NCI-H1105 treated with DMSO at 0.1 percent for 48 hours (cell line): Measurements from ENCODE around the gene OPCML.

Experiments used
- DNase-seq: peaks from one replicate; lab custom pipeline; 2025; lab: John Stamatoyannopoulos, UW

Gene OPCML

DNA sequence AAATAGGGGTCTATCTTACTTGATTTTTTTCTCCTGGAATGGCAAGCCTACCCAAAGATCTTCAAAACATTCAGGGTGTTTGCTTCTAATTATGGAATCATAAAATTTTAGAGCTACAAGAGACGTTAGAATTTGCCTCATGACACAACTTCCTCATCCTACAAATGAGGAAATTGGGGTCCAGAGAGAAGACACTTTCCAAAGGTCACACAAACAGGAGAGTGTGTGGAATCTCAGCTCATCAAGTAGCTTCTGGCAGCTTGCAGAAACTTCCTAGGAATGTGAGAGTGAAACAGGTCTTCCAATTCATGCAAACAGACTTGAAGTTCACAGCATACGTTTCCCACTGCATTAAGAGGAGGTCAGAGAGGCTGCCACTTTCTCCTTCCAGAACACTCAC lies 976.0 kb downstream of the OPCML start:
- no peak for DNase-seq

- no peak for DNase-seq
These were observed 976.7 kb downstream of the OPCML start for GRCh38 chr11:132555617-132556016.

DNA sequence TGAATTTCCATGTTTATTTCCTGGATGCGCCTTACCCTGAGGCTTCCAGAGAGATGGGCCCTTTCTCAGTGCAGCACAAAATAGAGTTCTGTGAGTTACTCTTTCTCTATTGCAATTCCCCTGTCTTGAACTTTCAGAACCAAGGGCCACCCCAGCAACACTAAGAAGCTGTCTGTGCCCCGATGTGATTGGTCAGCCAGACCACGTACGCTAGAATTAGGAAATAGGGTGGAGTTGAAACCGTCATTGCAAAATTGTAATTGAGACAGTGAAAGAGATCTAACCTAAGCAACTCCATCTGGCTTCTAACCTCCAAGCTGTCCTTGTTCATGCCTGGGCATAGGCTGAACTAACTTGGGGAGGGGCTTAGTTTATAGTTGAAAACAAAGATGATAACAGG lies 981.3 kb downstream of the OPCML start:
- DNase-seq, result no peak

GRCh38 chr11:132549561-132549960 lies 982.7 kb downstream of the OPCML start:
- DNase-seq, result no peak

DNA sequence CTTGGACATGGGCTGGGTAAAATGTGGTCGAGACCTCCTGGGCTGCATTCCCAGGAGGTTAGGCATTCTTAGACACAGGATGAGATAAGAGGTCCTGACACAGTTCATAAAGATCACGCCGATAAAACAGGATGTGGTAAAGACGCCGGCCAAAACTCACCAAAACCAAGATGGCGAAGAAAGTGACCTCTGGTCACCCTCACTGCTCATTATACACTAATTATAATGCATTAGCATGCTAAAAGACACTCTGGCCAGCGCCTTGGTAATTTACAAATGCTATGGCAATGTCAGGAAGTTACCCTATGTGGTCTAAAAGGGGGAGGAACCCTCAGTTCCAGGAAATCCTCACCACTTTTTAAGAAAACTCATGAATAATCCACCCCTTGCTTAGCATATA lies 983.3 kb downstream of the OPCML start:
- no peak for DNase-seq

GRCh38 chr11:132544007-132544406 lies 988.3 kb downstream of the OPCML start:
- DNase-seq, result no peak

DNA sequence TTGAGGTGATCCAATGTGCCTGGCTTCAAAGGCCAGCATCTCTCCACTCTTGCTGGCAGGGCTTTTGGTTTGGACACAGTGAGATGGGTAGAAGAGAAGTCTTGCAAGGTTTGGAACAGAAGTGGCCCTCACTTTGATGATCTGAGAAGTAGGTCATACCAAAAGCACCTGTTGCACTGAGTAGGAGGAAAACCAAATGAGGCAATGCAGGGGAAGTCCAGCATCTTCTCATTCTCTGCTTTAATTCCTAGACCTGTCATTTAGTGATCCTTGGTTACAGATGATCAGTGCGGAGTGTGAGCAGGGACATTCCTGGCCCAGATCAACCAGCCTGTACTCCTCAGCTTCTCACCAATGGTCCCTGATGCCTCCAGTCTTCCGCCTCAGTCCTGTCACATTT lies 990.5 kb downstream of the OPCML start:
- DNase-seq, result no peak

DNA sequence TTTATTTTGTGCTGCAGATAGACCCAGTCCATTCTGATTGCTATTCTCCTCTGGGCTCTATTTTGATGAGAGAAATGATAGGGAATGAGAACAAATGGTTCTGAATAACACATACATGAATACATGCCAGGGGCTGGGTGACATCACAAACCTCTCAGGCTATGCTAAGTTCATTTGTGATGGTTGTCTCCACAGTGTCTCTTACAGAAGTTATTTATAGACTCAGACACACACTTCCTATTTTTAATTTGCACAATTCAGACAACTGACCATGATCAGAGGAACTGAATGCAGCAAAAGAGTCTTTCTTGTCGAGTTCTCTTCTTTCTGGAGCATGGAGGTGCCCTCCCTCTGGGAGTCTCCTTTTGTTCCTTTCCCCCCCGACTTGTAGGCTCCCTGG lies 991.7 kb downstream of the OPCML start:
- DNase-seq, result no peak

DNA sequence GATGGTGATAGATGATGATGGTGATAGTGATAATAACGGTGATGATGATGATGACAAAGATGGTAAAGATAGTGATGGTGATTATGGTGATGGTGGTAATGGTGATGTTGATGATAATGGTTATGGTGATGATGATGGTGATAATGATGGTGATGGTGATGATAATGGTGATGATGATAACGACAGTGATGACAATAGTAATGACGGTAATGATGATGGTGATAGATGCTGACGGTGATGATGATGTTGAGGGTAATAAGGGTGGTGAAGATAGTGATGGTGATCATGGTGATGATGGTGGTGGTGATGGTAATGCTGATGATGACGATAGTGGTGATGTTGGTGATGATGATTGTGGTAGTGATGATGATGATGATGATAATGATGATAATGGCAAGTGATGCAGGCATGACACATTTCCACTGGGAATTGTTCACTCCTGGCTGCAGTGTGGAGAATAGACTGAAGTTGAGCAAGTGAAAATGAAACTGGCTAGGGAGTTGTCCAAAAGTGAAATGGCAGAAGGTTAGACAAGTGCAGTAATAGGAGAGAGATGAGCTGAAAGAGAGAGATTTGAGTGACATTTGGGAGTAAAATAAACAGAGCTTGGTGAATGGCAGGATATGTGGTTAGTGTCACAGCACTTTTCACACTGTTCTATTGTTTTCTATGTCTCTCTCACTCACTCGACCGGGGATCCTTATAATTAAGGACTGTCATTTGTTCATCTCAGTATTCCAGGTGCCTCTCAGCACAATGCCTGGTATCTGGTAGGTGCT lies 992.5 kb downstream of the OPCML start:
- DNase-seq, result no peak

DNA sequence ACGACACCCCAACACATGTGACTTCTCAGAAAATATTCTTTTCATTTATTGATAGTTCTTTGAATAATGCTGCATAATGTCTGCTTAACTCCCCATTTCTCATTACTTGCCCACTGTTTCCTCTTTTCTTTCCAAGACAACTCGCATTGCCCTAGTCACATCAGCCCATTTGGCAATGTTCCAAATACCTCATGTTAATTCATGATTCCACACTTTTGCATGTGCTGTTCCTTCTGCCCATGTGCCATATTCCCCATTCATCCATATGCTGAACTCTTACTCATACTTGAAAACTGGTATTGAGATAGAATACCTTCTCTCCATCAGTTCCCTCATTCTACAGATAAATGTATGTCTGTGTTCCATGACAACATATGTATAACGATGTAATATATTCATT lies 993.7 kb downstream of the OPCML start:
- no peak for DNase-seq

- DNase-seq, result peak; percentile 70
These were observed 996.5 kb downstream of the OPCML start for GRCh38 chr11:132535830-132536229.

DNA sequence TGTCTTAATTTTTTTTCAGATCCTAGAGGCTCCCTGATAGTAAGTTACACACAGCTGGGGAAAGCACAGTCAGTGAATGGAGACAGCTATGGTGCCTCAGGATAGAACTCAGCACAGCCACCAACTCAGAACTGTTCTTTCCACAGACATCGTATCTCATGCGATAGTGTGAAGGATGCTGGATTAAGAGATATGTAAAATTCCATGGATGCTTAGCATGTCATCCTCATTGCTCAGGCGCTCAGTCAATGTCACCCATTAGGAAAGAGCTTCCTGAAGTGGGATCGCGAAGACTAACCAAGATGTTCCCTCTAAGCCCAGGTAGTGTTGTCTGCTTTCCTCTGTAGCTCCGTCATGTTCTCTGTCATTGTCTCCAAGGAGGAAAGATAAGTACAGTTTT lies 1000.4 kb downstream of the OPCML start:
- DNase-seq, result no peak

DNA sequence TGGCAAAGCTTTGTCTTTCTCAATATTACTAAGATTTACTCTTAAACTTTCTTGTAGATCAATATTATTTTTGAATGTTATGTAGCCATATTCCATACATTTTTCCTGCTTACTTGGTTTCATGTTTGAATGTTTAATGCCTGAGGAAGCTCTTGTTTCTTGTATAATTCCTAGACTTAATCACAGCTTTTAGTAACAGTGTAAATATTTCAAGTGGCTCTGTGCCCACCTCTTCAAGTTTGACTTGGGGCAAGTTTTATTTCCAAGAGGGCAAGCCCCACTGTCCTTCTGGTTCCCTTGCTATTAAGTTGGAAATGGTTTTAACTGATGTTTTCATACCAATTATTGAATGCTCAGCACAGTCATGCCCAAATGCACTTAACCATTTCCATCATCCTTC lies 1004.1 kb downstream of the OPCML start:
- DNase-seq, result no peak

GRCh38 chr11:132523929-132524328 lies 1008.4 kb downstream of the OPCML start:
- DNase-seq, result no peak

DNA sequence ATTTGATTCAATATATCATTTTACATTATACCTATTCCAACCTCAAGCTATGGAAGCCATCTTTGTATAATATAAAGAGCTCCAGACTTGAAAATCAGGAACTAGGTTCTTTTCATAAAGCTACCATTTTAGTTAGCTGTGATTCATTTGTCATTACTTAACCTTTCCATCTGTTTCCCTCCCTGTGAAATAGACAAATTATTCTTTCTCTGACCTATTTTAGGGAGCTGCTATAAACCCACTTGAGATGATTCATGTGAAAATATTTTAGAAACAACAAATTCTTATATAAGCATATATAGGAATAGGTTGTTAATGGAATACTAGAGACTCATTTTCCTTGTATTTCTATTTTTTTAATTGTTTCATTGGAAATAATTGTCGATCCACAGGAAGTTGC lies 1012.1 kb downstream of the OPCML start:
- no peak for DNase-seq

DNA sequence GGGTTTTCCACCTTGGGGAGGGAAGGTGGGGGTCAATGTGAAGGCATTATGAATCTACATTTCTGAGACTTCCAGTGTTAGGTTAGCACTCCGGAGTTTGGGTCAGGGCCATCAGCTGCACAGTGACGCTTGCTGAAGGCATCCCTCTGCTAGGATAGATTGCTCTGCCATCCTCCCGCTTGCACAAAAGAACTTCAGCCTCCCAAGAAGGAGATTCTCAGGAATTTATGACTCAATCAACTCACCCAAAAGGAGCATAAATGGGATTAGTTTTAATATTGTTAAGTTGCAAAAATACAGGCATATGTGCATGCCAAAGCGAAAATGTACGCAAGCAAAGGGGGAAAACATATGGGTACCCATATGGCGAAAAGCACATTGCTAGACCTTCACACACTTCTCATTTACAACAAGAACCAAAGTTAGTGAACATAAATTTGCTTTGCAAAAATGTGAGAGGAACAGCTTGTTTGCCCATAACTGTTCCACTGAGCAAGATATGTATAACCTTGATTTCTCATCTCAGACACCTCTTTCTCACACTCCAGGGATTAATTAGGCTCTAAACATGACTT lies 1013.0 kb downstream of the OPCML start:
- DNase-seq, result no peak

- no peak for DNase-seq
These were observed 1027.7 kb downstream of the OPCML start for GRCh38 chr11:132504501-132505041.

GRCh38 chr11:132501356-132501755 lies 1030.9 kb downstream of the OPCML start:
- no peak for DNase-seq

DNA sequence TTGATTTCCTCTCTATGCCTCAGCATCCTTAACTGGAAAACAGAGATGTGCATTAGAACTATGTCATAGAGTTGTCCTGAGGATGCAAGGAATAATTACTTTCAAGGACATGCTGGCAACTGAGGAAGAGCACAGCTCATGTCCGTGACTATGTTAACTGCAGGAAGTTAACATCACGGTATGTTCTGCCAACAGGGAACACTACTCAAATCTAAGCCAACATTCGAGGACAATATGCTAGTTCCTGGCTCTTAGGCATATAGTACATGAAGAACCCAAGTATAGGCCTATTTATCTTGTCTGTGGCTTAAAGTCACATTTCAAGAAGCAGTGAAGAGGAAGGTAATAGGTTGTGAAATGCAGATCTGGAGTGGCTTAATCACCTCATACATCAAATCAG lies 1032.6 kb downstream of the OPCML start:
- DNase-seq, result no peak

DNA sequence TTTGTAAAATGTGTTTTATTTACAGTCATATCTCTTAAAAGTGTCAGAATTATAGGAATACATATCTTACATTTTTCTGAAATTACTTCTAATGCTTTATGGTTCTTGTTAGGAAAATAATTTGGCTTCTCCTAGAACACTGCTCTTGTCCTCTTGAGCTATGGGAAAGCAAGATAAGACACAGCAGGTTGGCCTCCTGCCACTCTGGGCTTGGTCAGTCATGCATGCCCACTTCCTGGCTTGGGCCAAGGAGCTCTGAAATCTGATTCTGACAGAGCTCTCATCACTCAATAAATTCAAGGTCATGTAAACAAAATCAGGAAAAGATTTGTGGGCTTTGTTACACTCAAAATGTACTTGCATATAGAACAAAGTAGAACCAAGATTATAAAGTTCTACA lies 1036.0 kb downstream of the OPCML start:
- DNase-seq, result peak; percentile 31

DNA sequence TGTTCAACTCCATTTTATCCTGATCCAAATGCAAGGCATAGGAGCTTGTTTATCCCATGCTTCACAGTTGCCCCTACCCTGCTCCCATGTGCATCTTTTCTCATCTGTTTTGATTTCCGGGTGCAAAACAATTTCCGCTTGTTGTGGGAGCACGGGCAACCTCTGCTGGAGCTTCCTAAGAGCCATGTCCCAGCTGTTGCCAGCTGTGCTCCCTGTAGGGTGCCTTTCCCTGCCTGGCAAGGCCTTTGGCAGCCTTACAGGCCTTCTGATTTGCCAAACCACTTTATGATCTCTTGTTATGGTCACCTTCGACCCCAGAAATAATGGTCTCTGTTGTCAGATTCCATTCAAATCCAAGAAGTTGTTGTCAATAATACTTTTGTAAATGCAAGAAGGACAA lies 1038.5 kb downstream of the OPCML start:
- DNase-seq, result no peak

DNA sequence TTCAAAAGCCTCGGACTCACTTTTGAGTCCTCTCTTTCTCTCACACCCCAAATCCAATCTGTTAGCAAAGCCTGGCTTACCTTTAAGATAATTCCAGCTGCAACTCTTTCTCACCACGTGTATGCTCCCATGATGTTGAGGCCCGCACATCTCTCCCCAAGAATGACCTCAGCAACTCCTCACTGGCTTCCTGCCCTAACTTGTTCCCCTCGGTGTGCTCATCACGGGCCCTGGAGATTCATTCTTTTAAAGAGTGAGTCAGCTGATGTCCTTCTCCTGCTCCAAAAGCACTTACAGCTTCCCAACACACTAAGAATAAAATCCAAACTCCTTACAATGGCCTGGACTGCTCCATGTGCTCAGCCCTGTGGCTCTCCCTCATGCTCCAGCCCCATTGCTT lies 1041.3 kb downstream of the OPCML start:
- no peak for DNase-seq

GRCh38 chr11:132486060-132486459 lies 1046.2 kb downstream of the OPCML start:
- no peak for DNase-seq

DNA sequence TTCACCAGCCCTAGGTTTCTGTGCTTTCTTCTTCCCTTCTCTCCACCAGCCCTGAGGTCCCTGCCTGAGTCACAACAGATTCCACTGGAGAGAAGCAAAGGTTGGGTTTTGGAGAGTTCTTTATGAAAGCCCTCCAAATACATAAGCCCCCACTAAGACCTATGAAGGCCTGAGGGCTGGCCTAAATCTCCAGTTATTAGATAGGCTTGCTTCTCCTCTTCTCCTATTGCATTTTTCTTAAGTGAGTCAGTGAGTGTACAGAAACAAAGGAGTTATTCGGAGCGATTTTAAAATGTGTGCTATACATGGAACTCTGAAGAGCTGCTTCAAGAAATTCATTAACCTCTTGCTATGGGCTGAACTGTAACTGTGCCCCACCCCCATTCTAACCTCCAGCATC lies 1057.3 kb downstream of the OPCML start:
- no peak for DNase-seq
